Amniotic epithelial cell (primary cell): Measurements from ENCODE around the gene HOXD10.

ENCODE experiments used
- DNase-seq: peaks from one replicate; pipeline ENCODE4 v3.0.0-alpha.2; 2010; ENCODE audit warnings: low read depth

The HOXD10 gene

DNA sequence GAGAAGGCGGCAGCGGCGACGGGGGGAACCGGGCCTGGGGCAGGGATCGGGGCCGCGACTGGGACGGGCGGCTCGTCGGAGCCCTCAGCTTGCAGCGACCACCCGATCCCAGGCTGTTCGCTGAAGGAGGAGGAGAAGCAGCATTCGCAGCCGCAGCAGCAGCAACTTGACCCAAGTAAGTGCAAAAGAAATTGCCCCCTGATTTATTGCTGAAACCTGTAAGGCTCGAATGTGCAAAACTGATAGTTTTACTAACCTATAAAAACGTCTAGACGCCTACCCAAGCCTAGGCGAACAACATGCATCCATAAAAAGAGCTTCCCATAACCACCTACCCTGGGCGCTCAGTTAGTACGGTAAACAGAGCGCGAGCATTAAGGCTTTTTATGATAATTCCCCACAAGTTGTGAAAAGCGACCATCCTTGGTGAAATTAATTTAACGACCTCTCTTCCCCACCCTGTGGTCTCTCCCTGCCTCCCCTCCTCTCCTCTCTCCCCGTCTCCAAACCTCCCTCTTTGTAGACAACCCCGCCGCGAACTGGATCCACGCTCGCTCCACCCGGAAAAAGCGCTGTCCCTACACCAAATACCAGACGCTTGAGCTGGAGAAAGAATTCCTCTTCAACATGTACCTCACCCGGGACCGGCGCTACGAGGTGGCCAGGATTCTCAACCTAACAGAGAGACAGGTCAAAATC, 7.0 kb downstream of the HOXD10 start:
- no peak for DNase-seq

DNA sequence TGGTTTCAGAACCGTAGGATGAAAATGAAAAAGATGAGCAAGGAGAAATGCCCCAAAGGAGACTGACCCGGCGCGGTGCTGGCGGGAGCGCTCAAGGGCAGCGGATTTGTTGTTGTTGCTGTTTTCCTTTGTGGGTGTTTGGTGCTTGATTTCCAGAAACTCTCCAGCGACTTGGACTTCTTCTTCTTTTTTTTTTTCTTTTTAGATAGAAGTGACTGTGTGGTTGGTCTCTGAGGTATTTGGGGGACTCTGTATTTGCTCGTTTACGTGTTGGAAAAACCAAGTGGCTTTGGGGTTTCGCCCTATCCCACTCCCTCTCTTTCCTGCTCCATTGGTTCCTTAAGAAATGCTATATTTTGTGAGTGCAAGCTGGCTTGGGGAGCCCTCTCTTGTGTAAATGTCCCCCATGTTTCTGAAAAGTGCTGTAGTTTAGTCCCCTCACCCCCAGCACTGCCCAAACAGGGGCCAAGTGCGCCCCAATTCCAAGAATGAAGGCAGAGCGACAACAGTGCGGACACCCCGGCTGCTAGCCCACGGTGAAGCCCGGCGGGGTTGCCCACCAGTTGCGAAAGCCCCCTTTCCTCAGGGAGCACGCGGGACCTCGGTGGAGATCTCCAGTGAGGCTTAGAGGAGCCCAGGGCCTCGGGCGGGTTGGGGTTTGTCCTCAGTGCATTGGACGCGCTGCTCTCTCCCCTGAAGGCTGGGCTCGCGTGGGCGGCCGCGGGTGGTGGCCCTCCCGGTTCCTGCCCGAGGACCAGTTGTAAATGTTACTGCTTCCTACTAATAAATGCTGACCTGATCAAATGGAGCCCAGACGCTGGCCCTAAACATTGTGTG, 7.8 kb downstream of the HOXD10 start:
- DNase-seq = no peak

DNA sequence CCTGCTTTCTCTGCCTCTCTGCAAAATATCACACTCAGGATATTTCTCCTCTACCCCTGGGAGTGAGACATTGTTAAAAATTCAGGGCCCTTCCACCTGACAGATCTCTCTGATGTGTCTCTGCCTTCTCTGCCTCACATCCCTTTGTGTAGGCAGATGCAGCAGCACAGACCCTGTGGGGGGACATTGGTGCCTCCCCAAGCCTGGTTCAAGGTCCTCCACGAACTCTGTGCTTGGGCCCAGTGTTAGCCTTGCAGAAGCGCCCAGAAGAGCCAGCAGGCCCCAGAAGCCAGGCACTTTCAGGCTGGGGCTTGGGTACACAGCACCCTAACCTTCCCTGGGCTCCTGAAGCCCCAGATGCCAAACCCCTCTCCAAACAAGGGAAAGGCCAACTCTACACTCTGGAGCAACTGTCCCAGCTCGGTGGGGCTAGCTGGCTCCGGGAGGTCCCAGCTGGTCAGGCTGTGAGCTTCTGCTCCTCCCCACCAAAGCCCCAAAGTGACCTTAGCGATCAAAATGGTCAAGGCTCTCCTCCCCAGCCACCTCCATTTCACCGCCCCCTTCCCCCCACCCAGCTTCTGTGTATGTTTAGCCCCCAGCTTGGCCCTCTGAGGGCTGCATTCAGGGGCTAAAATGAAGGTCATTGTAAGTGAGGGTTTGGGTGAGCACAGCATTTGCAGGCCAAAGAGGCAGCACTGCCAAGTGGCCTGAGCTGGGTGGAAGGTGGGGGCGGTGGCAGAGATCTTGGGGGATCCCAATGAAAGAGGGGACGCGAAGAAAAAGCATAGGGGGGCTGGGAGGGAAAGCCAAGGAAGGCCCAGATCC, 8.6 kb downstream of the HOXD10 start:
- DNase-seq = no peak

DNA sequence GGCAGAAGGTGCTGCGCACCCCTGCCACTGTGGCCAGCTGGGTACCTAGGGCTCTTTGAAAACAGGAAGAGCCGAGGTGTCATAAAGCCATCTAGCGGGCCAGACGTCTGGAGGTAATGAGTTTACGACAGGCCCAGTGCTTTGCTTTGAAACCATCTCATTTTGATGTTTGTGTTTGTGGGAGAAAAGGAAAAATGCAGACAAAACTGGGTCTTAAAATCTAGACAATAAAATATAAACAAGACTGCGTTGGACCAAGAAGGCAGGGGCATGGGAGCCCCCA, 9.1 kb downstream of the HOXD10 start:
- DNase-seq = no peak

DNA sequence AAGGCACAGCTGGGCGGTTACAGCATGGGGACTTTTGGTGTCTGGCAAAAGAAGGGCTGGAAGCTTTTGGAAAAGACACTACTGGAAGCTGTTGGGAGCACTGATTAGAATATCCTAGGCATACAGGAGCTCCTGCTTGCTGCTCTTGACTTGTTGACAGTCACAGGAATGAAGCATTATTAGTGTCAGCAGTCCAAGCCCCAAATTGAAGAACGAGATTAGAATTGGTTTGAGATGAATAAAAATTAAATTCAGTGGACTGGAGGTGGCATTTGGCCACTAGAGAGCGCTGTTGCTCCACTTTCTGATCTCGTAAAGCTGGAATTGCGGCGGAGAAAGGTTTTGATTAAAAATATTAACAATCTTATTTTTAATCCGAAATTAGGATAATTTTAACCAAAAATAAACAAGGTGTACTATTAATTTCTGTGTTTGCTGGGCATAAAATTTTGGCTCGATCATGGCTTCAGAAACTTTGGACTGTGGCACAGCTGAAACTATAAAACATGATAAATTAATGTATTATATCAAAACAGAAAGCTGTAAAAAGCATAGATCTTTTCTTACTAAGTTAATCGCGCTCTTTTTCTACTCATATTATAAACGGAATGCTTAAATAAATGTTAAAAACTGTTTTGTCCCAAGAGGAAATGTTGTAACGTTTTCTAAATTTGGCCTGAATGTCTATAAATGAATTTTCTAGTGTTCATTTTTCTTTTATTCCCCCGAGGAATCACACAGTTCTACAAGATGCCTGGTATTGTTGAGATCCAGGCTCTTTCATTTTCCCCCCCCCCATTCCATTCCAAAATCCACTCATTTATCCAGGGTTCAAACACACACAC, 10.6 kb downstream of the HOXD10 start:
- peak; percentile 44 for DNase-seq

DNA sequence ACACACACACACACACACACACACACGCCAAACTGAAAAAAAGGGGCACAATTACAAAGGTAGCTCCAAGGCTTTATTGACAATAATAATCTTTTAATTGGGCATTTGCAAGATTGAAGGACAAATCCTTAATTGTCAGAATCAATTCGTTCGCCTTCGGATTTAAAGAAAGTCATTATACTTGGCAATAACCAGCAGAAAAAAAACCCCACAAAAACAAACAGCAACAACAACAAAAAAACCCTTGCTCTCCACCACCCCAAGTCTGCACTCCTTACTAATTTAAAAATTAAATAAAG, 11.1 kb downstream of the HOXD10 start:
- DNase-seq = no peak

DNA sequence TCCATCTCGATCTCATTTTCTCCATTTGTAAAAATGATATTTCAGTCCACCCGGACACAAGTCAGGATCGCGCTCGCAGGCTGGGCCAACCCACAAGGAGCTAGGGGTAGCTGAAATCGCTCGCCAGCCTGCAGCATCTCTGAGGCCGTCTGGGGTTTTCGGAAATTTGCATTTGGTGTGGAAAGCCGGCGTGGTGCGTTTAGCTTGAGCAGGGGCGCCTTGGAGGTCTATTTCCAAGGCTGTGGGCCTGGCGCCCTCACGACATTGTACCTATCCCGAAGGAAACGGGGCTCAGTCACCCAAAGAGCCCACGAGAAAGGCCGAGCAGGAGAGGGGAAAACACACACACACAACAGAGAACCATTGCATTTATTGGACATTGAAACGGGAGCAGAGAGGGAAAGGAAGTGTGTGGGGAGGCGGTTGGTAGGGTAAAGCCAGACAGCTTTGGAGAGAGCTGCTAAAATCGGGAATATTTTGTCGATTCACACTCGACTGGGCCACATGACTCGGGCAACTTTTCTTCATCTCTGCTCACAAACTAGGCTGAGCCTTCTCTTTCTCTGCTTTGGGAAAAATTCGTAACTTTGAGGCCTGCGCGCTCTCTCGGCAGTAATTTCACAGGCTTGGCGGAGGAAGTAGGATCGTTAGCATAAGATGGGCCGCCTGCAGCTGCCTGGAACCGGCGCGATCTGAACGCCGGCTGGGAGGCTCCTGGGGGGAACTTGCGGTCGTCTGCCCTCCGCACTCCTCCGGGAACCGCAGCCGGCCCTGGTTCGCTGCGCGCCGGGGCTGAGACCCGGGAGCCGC, 11.8 kb downstream of the HOXD10 start:
- DNase-seq = no peak

DNA sequence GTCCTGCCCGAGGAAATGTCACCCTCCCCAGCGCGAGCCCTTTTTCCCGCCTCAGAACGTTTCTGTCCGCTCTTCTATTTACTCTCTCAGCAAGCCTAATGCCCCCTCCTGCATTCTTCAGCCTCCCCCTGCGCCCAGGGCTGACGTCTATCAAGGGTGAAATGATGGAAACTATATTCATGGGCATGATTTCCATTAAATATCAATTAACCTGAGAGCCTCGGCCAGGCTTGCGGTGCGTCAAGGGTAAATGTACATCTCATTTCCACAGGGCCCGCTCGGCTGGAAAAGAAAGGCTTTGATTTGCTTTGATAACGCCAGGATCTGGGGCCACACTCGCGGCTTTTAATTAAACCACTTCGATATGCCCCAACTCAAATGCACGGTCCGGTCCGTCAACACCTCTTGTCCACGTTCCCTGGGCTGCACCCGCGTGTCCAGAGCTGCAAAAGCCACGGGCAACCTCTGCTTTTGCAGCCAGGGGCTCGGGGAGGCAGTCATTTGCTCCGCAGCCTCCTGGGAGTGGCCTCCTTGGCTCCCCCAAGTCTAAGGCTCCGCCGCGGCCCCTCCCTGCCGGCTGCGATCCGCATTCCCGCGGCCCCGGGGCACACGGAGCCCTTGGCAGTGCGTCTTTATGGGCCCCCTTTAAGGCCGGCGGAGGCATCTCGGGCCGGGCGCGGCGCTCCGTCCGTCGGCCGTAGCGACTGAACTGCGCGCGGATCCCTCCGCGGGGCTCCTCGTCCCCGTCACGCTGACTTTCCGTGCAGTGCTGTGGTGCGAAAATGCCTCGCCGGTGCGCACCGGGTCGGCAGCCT, 12.6 kb downstream of the HOXD10 start, which contains the start of gene HOXD8:
Gene HOXD8 (plus strand): TSS at position 724 of the 815 bp plus-strand sequence. CDS start 662 bp downstream, outside the sequence.
- peak; percentile 72 for DNase-seq

DNA sequence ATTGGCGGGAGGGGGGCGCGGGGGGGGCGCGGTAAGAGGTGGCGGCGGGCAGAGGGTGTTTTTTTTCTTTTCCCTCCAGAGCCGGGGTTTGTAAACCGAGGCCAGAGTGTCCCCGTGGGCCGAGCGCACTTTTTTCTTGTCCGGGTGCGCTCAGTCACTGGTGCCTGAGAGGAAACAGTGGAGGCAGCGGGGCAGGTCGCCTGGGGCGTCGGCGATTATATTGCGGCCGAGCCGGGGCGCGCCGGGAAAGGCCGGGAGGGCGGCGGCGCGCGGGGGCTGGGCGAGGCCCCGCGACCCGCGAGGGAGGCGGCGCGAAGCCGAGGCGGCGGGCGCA, 13.2 kb downstream of the HOXD10 start:
- DNase-seq = no peak

DNA sequence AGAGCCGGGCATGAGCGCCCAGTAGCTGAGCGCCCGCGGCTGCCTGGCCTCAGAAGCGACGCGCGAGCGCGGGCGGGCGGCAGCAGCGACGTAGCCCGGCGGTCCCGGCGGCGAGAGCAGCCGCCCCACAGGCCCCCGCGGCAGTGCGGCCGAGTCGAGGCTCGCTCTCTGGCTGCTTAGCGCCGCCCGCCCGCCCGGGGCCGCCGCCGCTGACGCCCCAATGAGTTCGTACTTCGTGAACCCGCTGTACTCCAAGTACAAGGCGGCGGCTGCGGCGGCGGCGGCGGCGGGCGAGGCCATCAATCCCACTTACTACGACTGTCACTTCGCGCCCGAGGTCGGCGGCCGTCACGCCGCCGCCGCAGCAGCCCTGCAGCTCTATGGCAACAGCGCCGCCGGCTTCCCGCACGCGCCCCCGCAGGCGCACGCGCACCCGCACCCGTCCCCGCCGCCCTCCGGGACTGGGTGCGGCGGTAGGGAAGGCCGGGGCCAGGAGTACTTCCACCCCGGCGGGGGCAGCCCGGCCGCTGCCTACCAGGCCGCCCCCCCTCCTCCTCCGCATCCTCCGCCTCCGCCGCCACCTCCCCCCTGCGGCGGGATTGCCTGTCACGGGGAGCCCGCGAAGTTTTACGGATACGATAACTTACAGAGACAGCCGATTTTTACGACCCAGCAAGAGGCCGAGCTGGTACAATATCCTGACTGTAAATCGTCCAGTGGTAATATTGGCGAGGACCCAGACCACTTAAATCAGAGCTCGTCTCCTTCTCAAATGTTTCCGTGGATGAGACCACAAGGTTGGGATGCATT, 13.8 kb downstream of the HOXD10 start:
- DNase-seq = peak; percentile 29

DNA sequence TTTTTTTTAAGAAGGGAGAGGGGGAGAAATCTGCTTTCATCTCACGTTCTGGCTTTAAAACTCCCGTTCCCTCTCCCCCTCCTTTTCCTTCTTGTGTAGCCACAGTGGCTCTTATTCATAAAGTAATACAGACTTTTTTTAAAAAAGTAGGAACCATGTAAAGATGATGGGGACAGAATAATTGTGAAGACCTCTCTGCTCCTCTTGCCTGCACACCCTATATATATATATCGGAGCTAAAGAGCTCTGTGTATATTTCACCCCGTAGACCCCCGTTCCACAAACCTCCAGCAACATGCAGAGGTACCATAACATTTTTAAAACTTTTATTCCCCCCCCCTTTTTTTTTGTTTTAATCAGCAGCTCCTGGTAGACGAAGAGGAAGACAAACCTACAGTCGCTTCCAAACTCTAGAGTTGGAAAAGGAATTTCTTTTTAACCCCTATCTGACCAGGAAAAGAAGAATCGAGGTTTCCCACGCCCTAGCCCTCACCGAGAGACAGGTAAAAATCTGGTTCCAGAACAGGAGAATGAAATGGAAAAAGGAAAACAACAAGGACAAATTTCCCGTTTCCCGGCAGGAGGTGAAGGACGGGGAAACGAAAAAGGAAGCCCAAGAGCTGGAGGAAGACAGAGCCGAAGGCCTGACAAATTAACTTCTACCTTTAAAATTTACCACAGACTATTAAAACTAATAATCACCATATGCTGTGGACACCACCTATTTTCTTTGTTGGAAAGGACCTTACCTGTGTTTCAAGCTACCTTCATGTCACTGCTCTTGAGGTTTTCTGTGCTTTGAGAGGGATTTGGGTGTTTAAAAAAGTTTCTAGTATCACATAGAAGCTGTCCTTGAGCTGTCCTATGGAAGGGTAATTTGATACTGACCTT, 14.6 kb downstream of the HOXD10 start:
- no peak for DNase-seq

DNA sequence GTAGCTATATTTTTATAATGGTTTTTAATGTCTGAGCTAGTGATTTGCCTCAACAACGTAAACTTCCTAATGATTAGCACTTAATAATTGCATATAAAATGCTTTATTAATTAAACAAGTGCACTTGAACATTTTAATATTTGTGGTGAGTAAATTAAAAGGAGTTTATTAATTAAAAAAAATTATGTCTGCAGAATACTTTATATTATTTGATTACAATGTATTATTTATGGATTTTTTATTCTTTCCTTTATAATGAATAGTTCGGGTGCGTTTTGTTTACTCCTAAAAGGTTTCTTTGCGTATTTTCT, 15.2 kb downstream of the HOXD10 start:
- DNase-seq = no peak

DNA sequence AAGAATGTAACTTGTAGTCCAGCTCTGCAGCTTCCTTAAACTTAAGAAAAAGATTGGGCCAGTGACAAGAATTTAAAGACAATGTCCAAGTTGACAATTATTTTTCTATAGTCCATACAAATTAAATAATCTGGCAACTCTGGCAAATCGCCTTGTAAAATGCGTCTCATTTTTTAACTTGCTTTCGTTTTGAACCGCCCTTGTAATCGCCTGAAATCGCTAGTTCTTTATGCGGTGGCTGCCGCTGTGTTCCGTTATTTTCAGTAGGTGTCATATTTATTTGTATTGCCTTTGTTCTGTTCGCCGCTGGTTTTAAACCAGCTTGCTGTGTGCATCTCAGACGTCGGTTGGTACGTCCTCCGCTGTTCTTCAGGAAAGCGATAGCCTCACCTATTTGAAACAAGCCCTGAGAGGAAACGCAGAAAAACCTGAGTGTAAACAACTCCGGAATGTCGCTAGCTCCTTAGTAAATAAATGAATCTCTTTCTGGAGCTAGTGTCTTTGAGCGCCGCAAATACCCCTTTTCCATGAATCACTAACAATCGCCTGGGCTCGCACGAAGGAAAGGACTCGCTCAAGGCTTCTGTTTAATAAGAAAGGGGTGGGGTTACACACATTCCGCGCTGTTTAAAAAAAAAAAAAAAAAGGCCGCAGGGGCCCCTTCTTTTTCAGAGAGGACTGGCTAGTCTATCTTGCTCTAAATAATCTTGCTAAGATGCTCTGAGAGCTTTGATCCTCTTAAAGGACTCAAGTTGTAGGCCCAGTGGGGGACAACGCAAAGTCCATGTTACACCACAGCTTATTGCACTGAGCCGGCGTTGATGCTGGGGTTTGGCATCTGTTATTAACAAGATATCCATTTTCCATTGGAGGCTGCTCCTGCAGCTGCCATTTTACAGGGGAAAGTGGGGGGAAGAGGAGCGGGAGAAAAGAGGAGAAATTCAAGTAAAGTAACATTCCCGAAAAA, 15.9 kb downstream of the HOXD10 start:
- DNase-seq = no peak

DNA sequence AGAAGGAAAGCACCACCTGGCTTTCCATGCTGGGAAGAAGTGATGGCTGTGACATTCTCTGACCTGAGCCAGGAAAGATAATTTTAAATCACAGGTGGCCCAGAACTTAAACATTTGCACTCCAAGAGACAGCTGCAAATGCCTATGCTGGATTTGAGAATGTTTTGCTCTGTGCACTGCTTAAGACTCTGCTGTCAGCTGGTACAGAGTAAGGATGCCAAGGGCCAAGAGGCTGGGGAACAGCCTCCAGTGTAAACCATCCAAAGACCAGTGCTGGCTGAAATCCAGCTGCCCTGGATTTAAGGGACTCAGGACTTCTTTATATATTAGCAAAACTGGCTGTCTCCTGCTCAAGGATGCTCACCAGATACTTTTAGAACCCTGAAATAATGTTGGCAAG, 16.8 kb downstream of the HOXD10 start:
- no peak for DNase-seq

DNA sequence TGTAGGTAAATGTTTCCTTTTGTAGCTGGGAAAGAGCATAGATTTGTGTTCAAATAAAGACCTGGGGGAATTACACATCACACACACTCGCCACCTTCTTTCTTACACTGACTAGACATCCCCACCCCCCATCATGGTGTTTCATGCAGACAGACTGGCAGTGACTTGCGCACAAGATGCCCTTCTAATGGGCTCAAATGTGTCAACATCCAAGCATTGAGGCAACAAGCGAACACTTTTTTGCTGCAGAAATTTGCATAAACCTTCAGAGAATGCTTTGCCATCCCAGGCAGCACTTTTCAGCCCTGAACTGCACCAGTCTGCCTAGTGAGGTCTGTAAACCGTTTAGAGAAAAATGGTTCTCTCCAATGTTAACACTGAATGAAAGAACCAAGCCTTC, 17.5 kb downstream of the HOXD10 start:
- no peak for DNase-seq

DNA sequence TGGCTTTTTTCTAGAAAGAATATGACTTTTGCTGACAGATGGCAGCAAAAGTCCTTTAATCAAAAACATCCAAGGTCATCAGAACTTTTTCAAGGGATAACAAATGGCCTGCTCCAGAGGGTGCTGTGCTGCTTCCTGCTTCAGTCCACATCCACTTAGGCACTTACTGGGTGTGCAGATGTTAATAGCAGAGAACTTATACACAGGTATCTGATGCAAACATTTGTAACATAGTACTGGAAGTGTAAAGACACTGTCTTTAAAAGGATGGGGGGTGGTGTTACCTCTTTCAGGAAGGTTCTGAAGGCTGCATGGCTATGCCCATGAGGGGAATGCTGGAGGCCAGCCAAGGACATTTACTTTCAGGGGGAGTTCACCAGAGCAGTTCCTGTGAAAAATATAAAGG, 18.5 kb downstream of the HOXD10 start:
- no peak for DNase-seq
